ENCODE data around the gene PLA2G15.

PLA2G15 gene

GRCh38 chr16:68274441-68274840, 29.3 kb downstream of the PLA2G15 start:
- no peak for TF ChIP-seq POLR2AphosphoS5 (IDR thresholded peaks at IDR 0.05; ENCODE audit: low read depth, low read length)
- no peak for TF ChIP-seq SIN3A (IDR thresholded peaks at IDR 0.05; ENCODE audit: borderline replicate concordance, insufficient read depth, low read length)
- TF ChIP-seq, protein P1, sequence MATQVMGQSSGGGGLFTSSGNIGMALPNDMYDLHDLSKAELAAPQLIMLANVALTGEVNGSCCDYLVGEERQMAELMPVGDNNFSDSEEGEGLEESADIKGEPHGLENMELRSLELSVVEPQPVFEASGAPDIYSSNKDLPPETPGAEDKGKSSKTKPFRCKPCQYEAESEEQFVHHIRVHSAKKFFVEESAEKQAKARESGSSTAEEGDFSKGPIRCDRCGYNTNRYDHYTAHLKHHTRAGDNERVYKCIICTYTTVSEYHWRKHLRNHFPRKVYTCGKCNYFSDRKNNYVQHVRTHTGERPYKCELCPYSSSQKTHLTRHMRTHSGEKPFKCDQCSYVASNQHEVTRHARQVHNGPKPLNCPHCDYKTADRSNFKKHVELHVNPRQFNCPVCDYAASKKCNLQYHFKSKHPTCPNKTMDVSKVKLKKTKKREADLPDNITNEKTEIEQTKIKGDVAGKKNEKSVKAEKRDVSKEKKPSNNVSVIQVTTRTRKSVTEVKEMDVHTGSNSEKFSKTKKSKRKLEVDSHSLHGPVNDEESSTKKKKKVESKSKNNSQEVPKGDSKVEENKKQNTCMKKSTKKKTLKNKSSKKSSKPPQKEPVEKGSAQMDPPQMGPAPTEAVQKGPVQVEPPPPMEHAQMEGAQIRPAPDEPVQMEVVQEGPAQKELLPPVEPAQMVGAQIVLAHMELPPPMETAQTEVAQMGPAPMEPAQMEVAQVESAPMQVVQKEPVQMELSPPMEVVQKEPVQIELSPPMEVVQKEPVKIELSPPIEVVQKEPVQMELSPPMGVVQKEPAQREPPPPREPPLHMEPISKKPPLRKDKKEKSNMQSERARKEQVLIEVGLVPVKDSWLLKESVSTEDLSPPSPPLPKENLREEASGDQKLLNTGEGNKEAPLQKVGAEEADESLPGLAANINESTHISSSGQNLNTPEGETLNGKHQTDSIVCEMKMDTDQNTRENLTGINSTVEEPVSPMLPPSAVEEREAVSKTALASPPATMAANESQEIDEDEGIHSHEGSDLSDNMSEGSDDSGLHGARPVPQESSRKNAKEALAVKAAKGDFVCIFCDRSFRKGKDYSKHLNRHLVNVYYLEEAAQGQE (IDR thresholded peaks at IDR 0.05; ENCODE audit: insufficient read depth in 1 of 2, low read depth in 2 of 2, low read length in 2 of 2) = no peak
- no peak for TF ChIP-seq FOXP2 (optimal IDR thresholded peaks at IDR 0.05; ENCODE audit: borderline replicate concordance, extremely low read depth, extremely low read length, insufficient read depth)
- no peak for TF ChIP-seq TAF1 (IDR thresholded peaks at IDR 0.05; ENCODE audit: borderline replicate concordance, insufficient read depth, low read length)

GRCh38 chr16:68275611-68276191, 30.5 kb downstream of the PLA2G15 start:
- no peak for TF ChIP-seq FOXP2 (optimal IDR thresholded peaks at IDR 0.05; ENCODE audit: borderline replicate concordance, extremely low read depth, extremely low read length, insufficient read depth)
- TF ChIP-seq SIN3A (IDR thresholded peaks at IDR 0.05; ENCODE audit: borderline replicate concordance, insufficient read depth, low read length) = no peak
- TF ChIP-seq, protein P1 (IDR thresholded peaks at IDR 0.05; ENCODE audit: insufficient read depth in 1 of 2, low read depth in 2 of 2, low read length in 2 of 2) = no peak
- TF ChIP-seq POLR2AphosphoS5 (IDR thresholded peaks at IDR 0.05; ENCODE audit: low read depth, low read length) = no peak
- no peak for TF ChIP-seq TAF1 (IDR thresholded peaks at IDR 0.05; ENCODE audit: borderline replicate concordance, insufficient read depth, low read length)

GRCh38 chr16:68276223-68276622, 31.1 kb downstream of the PLA2G15 start:
- TF ChIP-seq POLR2AphosphoS5 (IDR thresholded peaks at IDR 0.05; ENCODE audit: low read depth, low read length) = no peak
- TF ChIP-seq SIN3A (IDR thresholded peaks at IDR 0.05; ENCODE audit: borderline replicate concordance, insufficient read depth, low read length) = no peak

GRCh38 chr16:68279726-68280558, 34.8 kb downstream of the PLA2G15 start:
- TF ChIP-seq FOXP2 (optimal IDR thresholded peaks at IDR 0.05; ENCODE audit: borderline replicate concordance, extremely low read depth, extremely low read length, insufficient read depth) (no peak), SIN3A (IDR thresholded peaks at IDR 0.05; ENCODE audit: borderline replicate concordance, insufficient read depth, low read length) (no peak), POLR2AphosphoS5 (IDR thresholded peaks at IDR 0.05; ENCODE audit: low read depth, low read length) (no peak), TAF1 (IDR thresholded peaks at IDR 0.05; ENCODE audit: borderline replicate concordance, insufficient read depth, low read length) (no peak)
- TF ChIP-seq, protein P1 (IDR thresholded peaks at IDR 0.05; ENCODE audit: insufficient read depth in 1 of 2, low read depth in 2 of 2, low read length in 2 of 2) = no peak

GRCh38 chr16:68281368-68282063, 36.3 kb downstream of the PLA2G15 start:
- no peak for TF ChIP-seq POLR2AphosphoS5 (IDR thresholded peaks at IDR 0.05; ENCODE audit: low read depth, low read length)
- no peak for TF ChIP-seq FOXP2 (optimal IDR thresholded peaks at IDR 0.05; ENCODE audit: borderline replicate concordance, extremely low read depth, extremely low read length, insufficient read depth)
- no peak for TF ChIP-seq SIN3A (IDR thresholded peaks at IDR 0.05; ENCODE audit: borderline replicate concordance, insufficient read depth, low read length)
- TF ChIP-seq, protein P1 (IDR thresholded peaks at IDR 0.05; ENCODE audit: insufficient read depth in 1 of 2, low read depth in 2 of 2, low read length in 2 of 2) = no peak
- TF ChIP-seq TAF1 (IDR thresholded peaks at IDR 0.05; ENCODE audit: borderline replicate concordance, insufficient read depth, low read length) = no peak
